H9 (cell line): Measurements from ENCODE around the gene ARHGAP25. TPM values are rescaled to one million over a fixed set of nuclear protein-coding genes. Genes with fewer than 3 reads are reported as not detected.

Experiments used
- DNase-seq: peaks from one replicate; pipeline ENCODE4 v3.0.0-alpha.2; 2017
- H2AFZ ChIP-seq: one replicate; pipeline ENCODE4 v1.6.1; 2013; ENCODE audit warnings: mild to moderate bottlenecking, low read length, control low read depth, moderate library complexity
- H2AK5ac ChIP-seq: 2 replicates; pipeline ENCODE4 v1.6.1; 2013; ENCODE audit warnings: low read length, control low read depth, mixed read lengths; ENCODE audit not compliant: insufficient read length
- H2BK120ac ChIP-seq: one replicate; pipeline ENCODE4 v1.6.1; 2013; ENCODE audit warnings: low read depth, mild to moderate bottlenecking, low read length, control low read depth, inconsistent platforms; ENCODE audit not compliant: poor library complexity, severe bottlenecking
- H2BK12ac ChIP-seq: 2 replicates; pipeline ENCODE4 v1.6.1; 2013; ENCODE audit warnings: low read length, control low read depth, mixed read lengths, low read depth; ENCODE audit not compliant: insufficient read length
- H2BK15ac ChIP-seq: 2 replicates; pipeline ENCODE4 v1.6.1; 2013; ENCODE audit warnings: low read depth, low read length, control low read depth
- H2BK20ac ChIP-seq: one replicate; pipeline ENCODE4 v1.6.1; 2013; ENCODE audit warnings: low read depth, mild to moderate bottlenecking, low read length, control low read depth, inconsistent platforms; ENCODE audit not compliant: poor library complexity, severe bottlenecking
- H2BK5ac ChIP-seq: 2 replicates; pipeline ENCODE4 v1.6.1; 2013; ENCODE audit warnings: low read length, control low read depth, mixed read lengths; ENCODE audit not compliant: insufficient read length
- H3K14ac ChIP-seq: 2 replicates; pipeline ENCODE4 v1.6.1; 2013; ENCODE audit warnings: low read length, control low read depth; ENCODE audit not compliant: insufficient read depth
- H3K18ac ChIP-seq: 2 replicates; pipeline ENCODE4 v1.6.1; 2013; ENCODE audit warnings: low read depth, mild to moderate bottlenecking, mixed read lengths, low read length, control low read depth; ENCODE audit not compliant: insufficient read length
- H3K23ac ChIP-seq: 2 replicates; pipeline ENCODE4 v1.6.1; 2013; ENCODE audit warnings: low read length, control low read depth, mixed read lengths, low read depth; ENCODE audit not compliant: insufficient read length
- H3K23me2 ChIP-seq: 2 replicates; pipeline ENCODE4 v1.6.1; 2013; ENCODE audit warnings: low read depth, mild to moderate bottlenecking, mixed read lengths, low read length, control low read depth; ENCODE audit not compliant: insufficient read length, poor library complexity, severe bottlenecking
- H3K27ac ChIP-seq: 2 replicates; pipeline ENCODE4 v1.5.1; 2013; ENCODE audit warnings: low read length, control low read depth, mixed read lengths, low read depth; ENCODE audit not compliant: insufficient read length
- H3K27me3 ChIP-seq: 2 replicates; pipeline ENCODE4 v1.6.1; 2013; ENCODE audit warnings: low read length, control low read depth, inconsistent platforms; ENCODE audit not compliant: insufficient read depth
- H3K4ac ChIP-seq: 2 replicates; pipeline ENCODE4 v1.6.1; 2013; ENCODE audit warnings: low read depth, mild to moderate bottlenecking, control low read depth, inconsistent platforms, low read length, moderate library complexity
- H3K4me1 ChIP-seq: 2 replicates; pipeline ENCODE4 v1.6.1; 2013; ENCODE audit warnings: low read length, control low read depth, inconsistent platforms; ENCODE audit not compliant: insufficient read depth
- H3K4me2 ChIP-seq: 2 replicates; pipeline ENCODE4 v1.6.1; 2013; ENCODE audit warnings: low read length, control low read depth, mixed read lengths; ENCODE audit not compliant: insufficient read length, insufficient read depth
- H3K56ac ChIP-seq: 2 replicates; pipeline ENCODE4 v1.6.1; 2013; ENCODE audit warnings: low read depth, mild to moderate bottlenecking, mixed read lengths, low read length, control low read depth; ENCODE audit not compliant: insufficient read length
- H3K79me1 ChIP-seq: 2 replicates; pipeline ENCODE4 v1.6.1; 2013; ENCODE audit warnings: low read depth, mild to moderate bottlenecking, moderate library complexity, low read length, control low read depth, inconsistent platforms; ENCODE audit not compliant: insufficient read depth, poor library complexity, severe bottlenecking
- H3K79me2 ChIP-seq: 2 replicates; pipeline ENCODE4 v1.6.1; 2013; ENCODE audit warnings: low read length, control low read depth, inconsistent platforms; ENCODE audit not compliant: insufficient read depth
- H3K9ac ChIP-seq: 2 replicates; pipeline ENCODE4 v1.6.1; 2013; ENCODE audit warnings: low read length, control low read depth, mixed read lengths; ENCODE audit not compliant: insufficient read length; ENCODE audit errors: extremely low read depth
- H3K9me3 ChIP-seq: one replicate; pipeline ENCODE4 v1.6.1; 2013; ENCODE audit warnings: low read depth, low read length, inconsistent platforms; ENCODE audit not compliant: control insufficient read depth
- H3T11ph ChIP-seq: one replicate; pipeline ENCODE4 v1.6.1; 2013; ENCODE audit warnings: mild to moderate bottlenecking, low read length, control low read depth, inconsistent platforms
- H4K20me1 ChIP-seq: one replicate; pipeline ENCODE4 v1.6.1; 2013; ENCODE audit not compliant: control insufficient read depth, insufficient read length, insufficient read depth
- H4K5ac ChIP-seq: 2 replicates; pipeline ENCODE4 v1.6.1; 2013; ENCODE audit warnings: low read depth, mild to moderate bottlenecking, mixed read lengths, low read length, control low read depth; ENCODE audit not compliant: insufficient read length
- H4K8ac ChIP-seq: replicated peaks from 2 replicates; pipeline ENCODE4 v1.6.1; 2013; ENCODE audit warnings: low read length, control low read depth, mixed read lengths, low read depth; ENCODE audit not compliant: insufficient read length
- H4K91ac ChIP-seq: 2 replicates; pipeline ENCODE4 v1.6.1; 2013; ENCODE audit warnings: low read depth, mild to moderate bottlenecking, moderate library complexity, mixed read lengths, low read length, control low read depth; ENCODE audit not compliant: insufficient read length
- H3K27ac Mint-ChIP-seq, 3 experiments: 2 replicates in 2 of 3; 3 replicates in 1 of 3; pipeline ENCODE4 v1.8.0; 2020 to 2021; ENCODE audit warnings: mixed read lengths in 3 of 3, mild to moderate bottlenecking in 1 of 3, moderate library complexity in 1 of 3
- H3K27me3 Mint-ChIP-seq: 2 replicates; pipeline ENCODE4 v1.8.0; 2021; ENCODE audit warnings: low read depth, mild to moderate bottlenecking, moderate library complexity, mixed read lengths
- H3K36me3 Mint-ChIP-seq, 3 experiments: 2 replicates in 2 of 3; 3 replicates in 1 of 3; pipeline ENCODE4 v1.8.0; 2020 to 2021; ENCODE audit warnings: low read depth in 3 of 3, mixed read lengths in 3 of 3; ENCODE audit not compliant: insufficient read depth in 1 of 3
- H3K4me1 Mint-ChIP-seq, 2 experiments: 2 replicates each; pipeline ENCODE4 v1.8.0; 2020; ENCODE audit warnings: mixed read lengths in 2 of 2
- H3K4me3 Mint-ChIP-seq, 2 experiments: 2 replicates in 1 of 2; 3 replicates in 1 of 2; pipeline ENCODE4 v1.8.0; 2020 to 2021; ENCODE audit warnings: mild to moderate bottlenecking in 2 of 2, mixed read lengths in 2 of 2, moderate library complexity in 1 of 2
- H3K9me3 Mint-ChIP-seq, 2 experiments: 2 replicates in 1 of 2; 3 replicates in 1 of 2; pipeline ENCODE4 v1.8.0; 2020; ENCODE audit warnings: mild to moderate bottlenecking in 2 of 2, mixed read lengths in 2 of 2, moderate library complexity in 1 of 2
- CTCF ChIP-seq: fragments of 200-600 bp; sonication (generic); conservative IDR thresholded peaks from 3 replicates; pipeline ENCODE4 v1.8.0; 2021; ENCODE audit warnings: antibody characterized with exemption, mild to moderate bottlenecking
- WGBS: extraction: QIAGEN DNeasy Blood & Tissue Kit; methylation state at CpG from one replicate; pipeline ENCODE4 v1.1.7; 2013; ENCODE audit warnings: missing lambda C conversion rate, low lambda C conversion rate, mixed read lengths; ENCODE audit not compliant: insufficient read length; ENCODE audit errors: extremely low coverage; 5-methylcytosine and 5-hydroxymethylcytosine counted together
- total RNA-seq: library from RNA; stranded (reverse); gene quantifications from 2 replicates; pipeline ENCODE4 v1.2.1, GENCODE V29; 2021

ARHGAP25 gene
- total RNA-seq, 1 experiment from 2014 or later, result 1.3 TPM

GRCh38 chr2:68837164-68837860, 102.7 kb downstream of the ARHGAP25 start:
- H3K23me2 ChIP-seq, result no peaks in the 10 kb centered on the region
- no peaks in the 10 kb centered on the region for H3K27me3 ChIP-seq
- H3K4ac ChIP-seq, result no peak overlapping the region

More at GRCh38 chr2:68837164-68837860, 102.7 kb downstream of the ARHGAP25 start:
- Histone ChIP-seq H2BK5ac (no peak overlapping the region), H4K20me1 (no peaks in the 10 kb centered on the region), H3K18ac (no peak overlapping the region), H2BK15ac (no peak overlapping the region), H3K4me2 (no peak overlapping the region), H3K14ac (no peak overlapping the region), H4K5ac (no peak overlapping the region), H3T11ph (no peak overlapping the region), H3K79me2 (no peaks in the 10 kb centered on the region), H2AK5ac (no peak overlapping the region), H3K27ac (no peak overlapping the region), H4K91ac (no peak overlapping the region), H3K9ac (no peak overlapping the region), H4K8ac (no peak overlapping the region), H3K56ac (no peak overlapping the region), H2BK20ac (no peak overlapping the region), H2AFZ (no peak overlapping the region), H3K9me3 (peaks cover 4% of the 10 kb centered on the region), H2BK120ac (no peak overlapping the region), H3K4me1 (no peaks in the 10 kb centered on the region), H3K79me1 (no peaks in the 10 kb centered on the region), H3K23ac (no peak overlapping the region), H2BK12ac (no peak overlapping the region)
- Mint-ChIP-seq H3K4me1 (peaks cover 0 to 3% of the 10 kb centered on the region in 2 experiments; a peak in 1 of 4 replicates), H3K27me3 (no peaks in the 10 kb centered on the region; the same call in 1 of the 2 replicates), H3K27ac (no peak overlapping the region), H3K36me3 (peaks cover 0 to 10% (median 7%) of the 10 kb centered on the region in 3 experiments; a peak in 3 of 7 replicates), H3K4me3 (no peak overlapping the region), H3K9me3 (peaks cover 16 to 19% of the 10 kb centered on the region in 2 experiments)
- peak; percentile 91 for TF ChIP-seq CTCF
- peak; percentile 80 for DNase-seq
- no CpG with 5 or more reads among the region's 15 CpGs for WGBS
